Stomach (tissue), 4 donors: ENCODE results near the gene DPF1.

ENCODE experiments used
- POLR2A ChIP-seq, 4 donors: fragments of 450-650 bp; IDR thresholded peaks; one replicate each; pipeline ENCODE4 v1.6.1; 2016; ENCODE audit warnings: antibody characterized with exemption in 4 of 4, control low read depth in 2 of 4, mild to moderate bottlenecking in 1 of 4, moderate library complexity in 1 of 4
- POLR2AphosphoS5 ChIP-seq, 3 donors: sonication (generic); formaldehyde crosslinking; IDR thresholded peaks; one replicate each; pipeline ENCODE4 v1.6.1; 2016; ENCODE audit warnings: antibody characterized with exemption in 3 of 3
- TF ChIP-seq, protein P1 (sequence below), 7 experiments: fragments of 450-650 bp in 4 of 7; fragments of 200-600 bp in 3 of 7; sonication (generic) in 3 of 7; IDR thresholded peaks; one replicate each; pipeline ENCODE4 v1.5.1; 2016 to 2019; ENCODE audit warnings: antibody characterized with exemption in 7 of 7, control low read depth in 2 of 7, mild to moderate bottlenecking in 1 of 7

GRCh38 chr19:38263689-38264485 is 39.9 kb upstream of the DPF1 start:
- TF ChIP-seq POLR2AphosphoS5 (IDR thresholded peaks at IDR 0.05) (no peak), POLR2A (IDR thresholded peaks at IDR 0.05) (no peak)
- TF ChIP-seq, protein P1, sequence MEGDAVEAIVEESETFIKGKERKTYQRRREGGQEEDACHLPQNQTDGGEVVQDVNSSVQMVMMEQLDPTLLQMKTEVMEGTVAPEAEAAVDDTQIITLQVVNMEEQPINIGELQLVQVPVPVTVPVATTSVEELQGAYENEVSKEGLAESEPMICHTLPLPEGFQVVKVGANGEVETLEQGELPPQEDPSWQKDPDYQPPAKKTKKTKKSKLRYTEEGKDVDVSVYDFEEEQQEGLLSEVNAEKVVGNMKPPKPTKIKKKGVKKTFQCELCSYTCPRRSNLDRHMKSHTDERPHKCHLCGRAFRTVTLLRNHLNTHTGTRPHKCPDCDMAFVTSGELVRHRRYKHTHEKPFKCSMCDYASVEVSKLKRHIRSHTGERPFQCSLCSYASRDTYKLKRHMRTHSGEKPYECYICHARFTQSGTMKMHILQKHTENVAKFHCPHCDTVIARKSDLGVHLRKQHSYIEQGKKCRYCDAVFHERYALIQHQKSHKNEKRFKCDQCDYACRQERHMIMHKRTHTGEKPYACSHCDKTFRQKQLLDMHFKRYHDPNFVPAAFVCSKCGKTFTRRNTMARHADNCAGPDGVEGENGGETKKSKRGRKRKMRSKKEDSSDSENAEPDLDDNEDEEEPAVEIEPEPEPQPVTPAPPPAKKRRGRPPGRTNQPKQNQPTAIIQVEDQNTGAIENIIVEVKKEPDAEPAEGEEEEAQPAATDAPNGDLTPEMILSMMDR (IDR thresholded peaks at IDR 0.05) = no peak
